Ecto neural progenitor cell (in vitro differentiated cells): ENCODE measurements around the gene MARS1.

Source experiments
- DNase-seq: peaks from one replicate; pipeline ENCODE4 v3.0.0-alpha.2; 2018; ENCODE audit warnings: low spot score

Gene MARS1

GRCh38 chr12:57458665-57459054, 29.2 kb upstream of the MARS1 start:
- no peak for DNase-seq

- DNase-seq, result peak; percentile 97
Observed at GRCh38 chr12:57459055-57459749, 28.7 kb upstream of the MARS1 start.

GRCh38 chr12:57459750-57460467, 28.0 kb upstream of the MARS1 start, which contains the start of gene GLI1:
Gene GLI1, plus strand, starts transcription at chr12:57459785. Its CDS starts 3,907 bp downstream, at chr12:57463692.
- DNase-seq, result peak; percentile 84

GRCh38 chr12:57460468-57460784, 27.4 kb upstream of the MARS1 start:
- DNase-seq, result no peak

GRCh38 chr12:57460841-57461275, 27.0 kb upstream of the MARS1 start:
- peak; percentile 94 for DNase-seq

GRCh38 chr12:57461276-57461916, 26.5 kb upstream of the MARS1 start:
- DNase-seq, result peak; percentile 91

- no peak for DNase-seq
Observed at GRCh38 chr12:57461917-57462250, 26.0 kb upstream of the MARS1 start.

- peak; percentile 96 for DNase-seq
Observed at GRCh38 chr12:57462251-57462911, 25.5 kb upstream of the MARS1 start.

GRCh38 chr12:57462912-57463253, 25.0 kb upstream of the MARS1 start:
- DNase-seq, result no peak

GRCh38 chr12:57464569-57464968, 23.3 kb upstream of the MARS1 start:
- no peak for DNase-seq

GRCh38 chr12:57465030-57465746, 22.7 kb upstream of the MARS1 start:
- no peak for DNase-seq

GRCh38 chr12:57465747-57466505, 21.9 kb upstream of the MARS1 start:
- no peak for DNase-seq

- no peak for DNase-seq
Observed at GRCh38 chr12:57467212-57467874, 20.5 kb upstream of the MARS1 start.

GRCh38 chr12:57467915-57468314, 20.0 kb upstream of the MARS1 start:
- no peak for DNase-seq

GRCh38 chr12:57469296-57470164, 18.3 kb upstream of the MARS1 start:
- DNase-seq, result peak; percentile 43

- DNase-seq, result peak; percentile 40
Observed at GRCh38 chr12:57470286-57470969, 17.4 kb upstream of the MARS1 start.

GRCh38 chr12:57470970-57471656, 16.8 kb upstream of the MARS1 start:
- no peak for DNase-seq

GRCh38 chr12:57471661-57472060, 16.2 kb upstream of the MARS1 start:
- no peak for DNase-seq

GRCh38 chr12:57472391-57472790, 15.5 kb upstream of the MARS1 start:
- no peak for DNase-seq
